Stimulated activated CD4-positive, alpha-beta T cell treated with anti-CD3 and anti-CD28 coated beads, Interleukin-4, amount 100 ng/mL, for 4 hours (primary cell): Measurements from ENCODE around the gene ACSBG1.

ENCODE experiments used
- DNase-seq, 2 experiments: peaks; one replicate each; pipeline ENCODE4 v3.0.0-alpha.2; 2020

Gene ACSBG1

DNA sequence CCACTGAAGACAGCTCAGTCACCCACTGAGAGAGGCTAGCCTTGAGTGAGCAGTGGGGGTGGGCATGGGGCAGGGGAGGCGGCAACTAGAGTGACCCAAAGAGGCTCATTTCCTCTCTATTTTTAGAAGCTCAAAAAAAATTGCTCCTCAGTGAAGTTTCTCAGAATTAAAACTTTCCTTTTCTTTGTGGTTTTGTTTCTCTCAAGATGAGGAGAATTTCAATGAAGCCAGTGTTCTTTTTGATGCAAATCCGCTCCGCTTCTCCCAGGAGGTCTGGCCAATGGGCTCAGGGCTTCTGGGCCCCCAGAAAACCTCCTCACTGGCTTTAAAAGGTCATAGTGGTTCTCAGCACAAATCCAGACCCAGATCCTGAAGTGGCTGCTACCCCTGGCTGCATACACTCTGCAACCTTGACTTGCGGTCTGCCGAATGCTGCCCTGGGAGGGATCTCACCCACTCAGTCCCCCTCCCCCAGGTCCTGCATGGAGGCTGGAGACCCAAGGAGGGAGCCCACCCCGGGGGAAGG lies at the start of gene ACSBG1:
TSS of gene ACSBG1 (minus strand) at position 51 of the 526 bp plus-strand sequence. CDS start 64 bp downstream, outside the sequence.
- no peak for DNase-seq

DNA sequence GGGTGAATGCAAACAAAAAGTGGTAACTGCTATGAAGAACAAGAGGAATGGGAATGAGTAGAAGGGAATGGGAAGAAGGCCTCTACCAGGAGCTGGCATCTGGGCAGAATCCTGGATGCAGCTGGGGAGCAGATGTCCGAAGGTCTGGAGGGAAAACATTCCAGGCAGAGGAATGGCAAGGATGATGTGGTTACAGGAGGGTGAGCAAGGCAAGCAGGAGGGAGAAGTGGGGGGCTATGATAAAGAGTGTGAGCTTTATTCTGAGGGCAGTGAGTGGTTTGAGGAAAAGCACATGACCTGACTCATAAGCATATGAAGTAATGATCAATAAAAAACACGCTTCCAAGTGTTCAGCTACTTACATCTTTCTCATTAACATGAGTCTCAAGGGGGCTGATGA lies 48.0 kb upstream of the ACSBG1 start:
- DNase-seq = no peak

DNA sequence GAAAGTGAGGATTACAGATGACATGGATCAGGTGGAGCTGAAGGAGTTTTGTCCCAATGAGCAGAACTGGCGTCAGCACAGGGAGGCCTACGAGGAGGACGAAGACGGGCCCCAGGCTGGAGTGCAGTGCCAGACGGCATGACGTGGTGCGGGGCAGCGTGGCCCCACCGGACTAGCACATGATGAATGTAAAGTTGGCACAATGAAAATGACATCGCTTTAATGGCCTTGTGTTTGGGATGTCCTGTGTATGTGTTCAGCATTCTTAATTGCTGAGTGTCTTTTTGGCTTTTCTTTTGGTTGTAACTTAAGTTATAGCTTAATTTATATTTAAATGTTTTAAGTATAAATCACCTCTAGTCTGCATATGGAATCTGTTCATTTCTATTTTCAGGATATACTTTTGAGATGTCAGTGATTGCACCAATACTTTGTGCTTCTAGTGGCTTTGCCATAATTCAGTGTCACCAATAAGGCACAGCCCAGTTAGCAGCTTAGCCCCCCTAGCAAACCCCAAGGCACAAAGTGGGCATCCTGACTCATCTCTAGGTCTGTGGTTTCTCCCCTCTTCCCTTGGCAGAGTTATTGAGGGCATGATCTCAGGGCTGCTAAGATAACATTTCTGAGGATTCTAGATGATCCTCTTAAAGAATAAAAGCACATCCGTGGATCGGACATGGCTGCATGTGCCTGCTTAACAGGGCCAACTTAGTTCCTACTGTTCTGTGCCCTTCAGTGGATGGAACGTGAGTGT lies 46.1 kb upstream of the ACSBG1 start:
- DNase-seq = no peak

GRCh38 chr15:78276064-78276943 lies 41.9 kb upstream of the ACSBG1 start:
- DNase-seq = no peak

- DNase-seq = no peak
Observed at GRCh38 chr15:78274994-78275393, 40.6 kb upstream of the ACSBG1 start.

DNA sequence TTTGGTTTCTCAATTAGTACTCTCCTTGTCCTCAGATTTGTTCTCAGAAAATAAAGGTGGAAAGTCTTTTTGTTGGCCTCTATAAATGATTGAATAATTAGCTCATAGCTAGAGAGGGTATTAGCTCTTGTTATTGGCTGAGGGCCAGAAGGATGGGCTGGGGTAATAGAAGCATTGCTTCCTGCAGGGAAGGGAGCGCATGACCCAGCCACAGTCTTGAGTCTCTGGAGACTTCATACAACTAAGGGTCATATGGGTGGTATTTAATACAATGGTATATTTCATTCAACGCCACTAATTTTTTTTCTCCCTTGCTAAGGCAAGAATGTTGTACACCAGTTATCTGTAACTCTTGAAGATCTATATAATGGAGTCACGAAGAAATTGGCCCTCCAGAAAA lies 38.4 kb upstream of the ACSBG1 start:
- no peak for DNase-seq

DNA sequence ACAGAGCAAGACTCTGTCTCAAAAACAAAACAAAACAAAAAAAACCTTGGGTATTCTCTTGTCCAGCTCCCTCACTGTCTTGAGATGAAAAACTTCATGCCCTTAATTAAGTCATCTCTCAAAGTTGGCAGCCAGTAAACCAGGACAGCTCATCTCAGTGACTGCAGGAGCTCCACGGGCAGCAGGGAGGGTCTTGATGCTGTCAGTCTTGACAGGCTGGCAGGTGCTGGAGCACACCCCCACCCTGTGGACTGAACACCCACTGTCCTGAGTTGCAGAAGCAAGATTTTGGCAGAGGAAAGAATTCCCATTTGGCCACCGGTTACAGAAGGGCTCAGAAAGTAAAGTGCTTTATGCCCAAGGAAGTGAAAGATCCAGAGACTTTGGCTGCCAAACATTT lies 38.0 kb upstream of the ACSBG1 start:
- DNase-seq = no peak

- no peak for DNase-seq
Observed at GRCh38 chr15:78266806-78267205, 32.4 kb upstream of the ACSBG1 start.

GRCh38 chr15:78266229-78266628 lies 31.9 kb upstream of the ACSBG1 start:
- no peak for DNase-seq

GRCh38 chr15:78265752-78266224 lies 31.4 kb upstream of the ACSBG1 start:
- no peak for DNase-seq

GRCh38 chr15:78265137-78265460 lies 30.7 kb upstream of the ACSBG1 start:
- no peak for DNase-seq

- peak; percentile 58 to 66 for DNase-seq
Observed at GRCh38 chr15:78264304-78265136, 30.2 kb upstream of the ACSBG1 start, which contains the start of gene DNAJA4. TSS of gene DNAJA4 (plus strand) at chr15:78264562. CDS start at chr15:78264764, 202 bp downstream.

- DNase-seq = no peak
Observed at GRCh38 chr15:78263907-78264303, 29.5 kb upstream of the ACSBG1 start.

DNA sequence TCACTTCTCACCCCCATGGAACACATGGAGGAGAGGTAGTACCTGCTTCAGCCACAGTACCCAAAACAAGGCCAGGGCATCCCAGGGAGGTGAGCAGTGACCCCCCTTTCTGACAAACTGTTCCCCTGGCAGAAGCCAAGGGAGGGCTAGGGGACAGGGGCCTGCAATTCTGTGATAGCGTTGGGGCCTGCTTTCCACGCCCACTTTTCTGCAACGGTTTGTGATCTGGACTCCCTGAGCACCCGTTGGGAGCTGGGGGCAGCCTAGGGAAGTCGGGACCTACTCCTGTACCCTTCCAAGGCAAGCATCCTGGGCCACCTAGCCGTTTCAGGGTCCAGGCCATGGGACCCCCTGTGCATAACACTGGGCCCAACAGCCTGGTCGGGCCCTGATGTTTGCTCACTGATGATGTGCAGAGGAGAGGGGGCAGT lies 29.0 kb upstream of the ACSBG1 start:
- DNase-seq = no peak

GRCh38 chr15:78261062-78261461 lies 26.7 kb upstream of the ACSBG1 start:
- DNase-seq = no peak

- DNase-seq = no peak
Observed at GRCh38 chr15:78260489-78260888, 26.1 kb upstream of the ACSBG1 start.

DNA sequence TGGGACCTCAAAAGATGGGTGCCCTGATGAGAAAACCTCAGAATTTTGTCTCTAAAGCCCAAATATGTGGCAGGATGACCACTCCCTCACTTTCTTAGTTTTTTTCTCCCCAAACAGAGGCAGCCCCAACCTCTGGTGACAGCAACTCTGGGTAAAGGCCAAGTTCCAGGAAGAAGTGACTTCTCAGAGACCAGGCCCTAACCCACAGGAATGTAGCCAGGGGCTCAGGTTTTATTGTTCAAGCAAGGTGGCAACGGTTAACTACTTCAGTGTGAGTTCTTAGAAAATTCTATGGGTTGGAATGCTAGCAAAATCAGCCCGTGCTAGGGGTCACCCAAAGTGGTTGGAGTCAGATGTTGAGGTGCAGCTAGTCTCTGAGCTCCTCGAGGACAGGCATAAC lies 24.9 kb upstream of the ACSBG1 start:
- DNase-seq = no peak

- no peak for DNase-seq
Observed at GRCh38 chr15:78257681-78258080, 23.3 kb upstream of the ACSBG1 start.

DNA sequence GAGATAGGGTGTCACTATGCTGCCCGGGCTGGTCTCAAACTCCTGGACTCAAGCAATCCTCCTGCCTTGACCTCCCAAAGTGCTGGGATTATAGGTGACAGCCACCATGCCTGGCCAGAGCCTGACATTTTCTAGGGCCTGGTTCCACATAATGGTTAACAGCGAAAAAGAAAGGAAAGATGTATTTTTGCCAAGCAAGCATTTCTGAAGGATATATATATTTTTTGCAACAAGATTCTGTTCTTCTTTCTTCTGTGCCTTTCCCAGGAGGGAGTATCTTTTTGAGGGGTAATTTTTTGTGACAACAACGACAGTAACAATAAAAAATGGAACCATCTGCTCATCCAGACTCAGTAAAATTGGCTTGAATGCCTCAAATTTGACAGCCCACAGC lies 21.7 kb upstream of the ACSBG1 start:
- no peak for DNase-seq

DNA sequence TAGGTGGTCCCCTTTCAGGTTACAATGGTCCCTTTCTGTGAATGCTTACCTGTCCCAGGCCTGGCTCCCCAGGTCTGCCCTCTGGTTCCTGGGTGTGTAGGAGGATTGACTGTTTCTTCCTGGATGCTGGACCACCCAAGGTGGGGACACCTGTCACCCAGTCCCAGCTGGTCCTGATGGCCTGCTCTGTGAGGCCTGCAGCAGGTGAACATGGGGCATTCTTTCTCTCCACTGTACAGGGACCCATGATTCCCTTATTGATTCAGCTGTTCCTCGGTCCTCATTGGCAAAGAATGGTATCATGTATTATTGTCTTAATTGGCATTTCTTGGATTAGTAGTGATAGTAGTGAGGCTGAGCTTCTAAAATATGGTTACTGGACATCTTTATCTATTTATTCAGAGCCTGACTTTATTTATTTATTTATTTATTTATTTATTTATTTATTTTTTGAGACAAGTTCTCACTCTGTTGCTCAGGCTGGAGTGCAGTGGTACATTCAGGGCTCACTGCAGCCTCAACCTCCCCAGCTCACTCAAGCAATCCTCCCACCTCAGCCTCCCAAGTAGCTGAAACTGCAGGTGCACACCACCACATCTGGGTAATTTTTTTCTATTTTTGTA lies 21.2 kb upstream of the ACSBG1 start:
- DNase-seq = no peak

DNA sequence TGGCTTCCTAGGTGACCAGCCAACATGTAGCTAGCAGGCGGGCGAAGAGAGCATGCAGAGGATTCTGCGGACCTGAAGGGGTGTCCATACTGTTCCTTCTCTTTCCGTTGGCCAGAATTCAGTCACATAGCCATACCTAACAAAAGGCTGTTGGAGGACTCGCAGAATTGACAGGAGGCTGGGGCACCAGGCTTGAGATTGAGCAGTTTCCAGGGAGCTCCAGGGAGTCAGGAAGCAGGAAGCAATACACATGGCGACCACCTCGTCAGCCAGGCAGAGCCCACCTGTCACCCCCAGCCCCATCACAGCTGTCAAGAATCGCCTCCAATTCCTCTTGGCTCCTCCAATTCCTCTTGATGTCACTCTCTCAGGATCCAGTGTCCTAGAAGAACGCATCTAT lies 16.8 kb upstream of the ACSBG1 start:
- no peak for DNase-seq

DNA sequence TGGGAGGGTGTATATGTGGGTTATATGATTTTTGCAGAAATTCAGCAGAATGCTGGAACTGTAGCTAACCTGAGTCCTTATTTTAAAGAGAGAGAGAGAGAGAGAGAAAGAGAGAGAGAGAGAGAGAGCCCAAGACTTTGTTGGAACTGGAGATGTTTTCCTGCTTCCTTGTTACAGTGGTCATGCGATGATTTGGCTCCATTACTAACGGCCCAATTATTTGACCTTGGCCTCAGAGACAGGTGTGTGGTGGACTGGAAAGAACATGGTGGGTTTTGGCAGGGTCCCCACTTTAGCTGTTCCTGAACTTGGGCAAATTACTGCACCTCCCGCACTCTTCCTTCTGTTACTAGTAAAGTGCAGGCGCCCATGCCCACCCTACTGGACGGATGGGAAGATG lies 14.8 kb upstream of the ACSBG1 start:
- DNase-seq = no peak
